Measurements from ENCODE around the gene ZNF827. TPM values are rescaled to one million over a fixed set of nuclear protein-coding genes. Genes with fewer than 3 reads are reported as not detected.

ZNF827 gene
- total and polyA plus RNA-seq, 2 donors, result 10.2 to 12.1 TPM

DNA sequence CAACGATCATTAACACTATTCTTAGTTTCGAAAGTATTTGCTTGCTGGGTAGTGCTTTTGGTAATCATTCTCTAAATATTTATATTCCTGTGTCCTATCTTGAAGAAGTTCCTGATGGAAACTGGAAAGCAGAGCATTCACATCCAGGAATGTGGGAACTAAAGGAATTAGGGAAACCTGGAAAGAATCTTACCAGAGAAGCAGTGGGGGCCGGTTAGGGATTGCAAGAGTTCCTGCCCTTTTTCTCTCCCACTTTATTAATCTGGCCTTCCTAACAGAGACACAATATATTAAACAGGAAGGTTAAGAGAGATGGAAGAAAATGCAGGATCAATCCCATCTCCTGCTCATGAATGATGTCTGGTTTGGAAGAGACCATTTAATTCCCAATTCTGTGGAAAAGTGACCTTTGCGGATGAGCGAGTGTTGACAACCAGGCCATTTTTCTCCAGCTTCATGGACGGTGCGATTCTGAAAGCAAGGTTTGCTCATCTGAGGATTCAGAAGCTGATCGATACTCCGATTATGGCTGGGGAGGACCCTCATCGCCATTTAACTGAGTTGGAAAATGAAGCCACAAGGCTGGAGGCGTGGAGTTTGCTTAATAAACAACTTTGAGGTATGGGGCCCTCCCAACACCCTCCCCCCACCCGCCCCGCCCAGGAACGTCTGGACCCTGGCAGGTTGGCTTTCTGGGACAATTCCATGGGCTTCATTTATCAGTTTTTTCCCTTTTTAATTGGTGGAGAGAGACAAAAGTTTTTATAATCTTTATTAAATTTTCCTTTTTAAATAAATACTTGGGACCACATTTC lies 206.4 kb downstream of the ZNF827 start:
- 82% methylated on average over 14 of the region's 14 CpGs for WGBS
- H3K4me1 ChIP-seq (ENCODE audit: control insufficient read depth in 2 of 2, insufficient read depth in 2 of 2, low read length in 2 of 2), result peaks cover 3 to 11% of the 10 kb centered on the region in 2 donors

DNA sequence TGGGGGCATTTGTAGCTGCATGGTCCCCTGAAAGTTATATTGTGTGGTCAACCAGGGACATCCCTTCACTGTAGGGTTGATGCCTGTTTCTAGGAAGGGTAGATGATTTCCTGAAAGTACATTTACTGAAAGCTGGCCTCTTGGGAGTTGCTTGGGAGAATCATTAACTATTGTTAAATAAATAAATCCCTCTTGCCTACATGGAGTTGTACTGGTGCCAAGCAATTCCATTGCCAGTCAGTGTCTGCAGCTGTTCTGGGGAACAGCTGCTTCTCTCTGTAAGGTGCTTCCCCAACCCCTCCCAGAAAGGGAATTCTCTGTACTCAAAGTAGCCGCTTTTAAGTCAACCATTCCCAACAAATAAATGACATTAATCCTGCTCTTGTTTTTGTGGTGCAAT lies 207.6 kb downstream of the ZNF827 start:
- Histone ChIP-seq H3K27ac (ENCODE audit: low read depth in 1 of 2, low read length in 1 of 2) (no peak overlapping the region), H3K4me3 (ENCODE audit: low read length in 2 of 2) (no peak overlapping the region), H3K9me3 (ENCODE audit: control insufficient read depth in 2 of 2, insufficient read depth in 1 of 2, low read length in 1 of 2) (no peaks in the 10 kb centered on the region), H3K27me3 (ENCODE audit: control insufficient read depth in 2 of 2, insufficient read depth in 1 of 2, low read length in 1 of 2) (peaks cover 0 to 2% of the 10 kb centered on the region in 2 donors), H3K4me1 (ENCODE audit: control insufficient read depth in 2 of 2, insufficient read depth in 2 of 2, low read length in 2 of 2) (peaks cover 3 to 11% of the 10 kb centered on the region in 2 donors), H3K36me3 (ENCODE audit: control insufficient read depth in 2 of 2, insufficient read depth in 2 of 2, low read length in 1 of 2) (no peaks in the 10 kb centered on the region)
- 91% methylated on average over 1 of the region's 1 CpG for WGBS
- no peak for DNase-seq (ENCODE audit: low read depth in 6 of 9, low spot score in 9 of 9)

More for the DNA sequence above, 206.4 kb downstream of the ZNF827 start:
- DNase-seq (ENCODE audit: low read depth in 6 of 9, low spot score in 9 of 9), result no peak
- H3K9me3 ChIP-seq (ENCODE audit: control insufficient read depth in 2 of 2, insufficient read depth in 1 of 2, low read length in 1 of 2), result no peaks in the 10 kb centered on the region
- no peaks in the 10 kb centered on the region for H3K36me3 ChIP-seq (ENCODE audit: control insufficient read depth in 2 of 2, insufficient read depth in 2 of 2, low read length in 1 of 2)
- peaks cover 0 to 2% of the 10 kb centered on the region in 2 donors for H3K27me3 ChIP-seq (ENCODE audit: control insufficient read depth in 2 of 2, insufficient read depth in 1 of 2, low read length in 1 of 2)
- peak overlapping the region; percentile 80 to 82 for H3K27ac ChIP-seq (ENCODE audit: low read depth in 1 of 2, low read length in 1 of 2)
- peak overlapping the region; percentile 62 to 81 for H3K4me3 ChIP-seq (ENCODE audit: low read length in 2 of 2)

DNA sequence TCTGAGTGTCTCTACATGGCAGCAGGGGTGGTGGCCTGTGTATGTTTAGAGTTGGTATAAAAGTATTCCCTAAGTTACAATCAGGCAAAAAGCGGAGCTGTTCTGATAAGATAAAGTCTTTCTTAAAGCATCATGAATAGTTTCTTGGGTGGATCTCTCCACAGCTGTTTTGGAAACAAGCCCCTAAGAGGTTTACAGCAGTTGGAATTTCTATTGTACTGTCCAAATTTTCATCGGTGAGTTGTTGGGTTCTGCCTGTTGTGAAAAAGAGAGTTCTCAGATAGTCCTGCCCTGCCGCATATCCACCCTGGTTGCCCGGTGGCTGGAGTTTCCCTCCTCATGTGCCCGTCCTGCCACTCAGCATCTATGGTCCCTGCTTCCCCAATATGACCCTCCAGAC lies 208.6 kb downstream of the ZNF827 start:
- H3K27ac ChIP-seq (ENCODE audit: low read depth in 1 of 2, low read length in 1 of 2), result no peak overlapping the region
- no peaks in the 10 kb centered on the region for H3K36me3 ChIP-seq (ENCODE audit: control insufficient read depth in 2 of 2, insufficient read depth in 2 of 2, low read length in 1 of 2)
- H3K4me3 ChIP-seq (ENCODE audit: low read length in 2 of 2), result no peak overlapping the region
- peaks cover 0 to 2% of the 10 kb centered on the region in 2 donors for H3K27me3 ChIP-seq (ENCODE audit: control insufficient read depth in 2 of 2, insufficient read depth in 1 of 2, low read length in 1 of 2)
- no peak for DNase-seq (ENCODE audit: low read depth in 6 of 9, low spot score in 9 of 9)
- H3K4me1 ChIP-seq (ENCODE audit: control insufficient read depth in 2 of 2, insufficient read depth in 2 of 2, low read length in 2 of 2), result peaks cover 3 to 9% of the 10 kb centered on the region in 2 donors
- no peaks in the 10 kb centered on the region for H3K9me3 ChIP-seq (ENCODE audit: control insufficient read depth in 2 of 2, insufficient read depth in 1 of 2, low read length in 1 of 2)
- 86% methylated on average over 5 of the region's 5 CpGs for WGBS

DNA sequence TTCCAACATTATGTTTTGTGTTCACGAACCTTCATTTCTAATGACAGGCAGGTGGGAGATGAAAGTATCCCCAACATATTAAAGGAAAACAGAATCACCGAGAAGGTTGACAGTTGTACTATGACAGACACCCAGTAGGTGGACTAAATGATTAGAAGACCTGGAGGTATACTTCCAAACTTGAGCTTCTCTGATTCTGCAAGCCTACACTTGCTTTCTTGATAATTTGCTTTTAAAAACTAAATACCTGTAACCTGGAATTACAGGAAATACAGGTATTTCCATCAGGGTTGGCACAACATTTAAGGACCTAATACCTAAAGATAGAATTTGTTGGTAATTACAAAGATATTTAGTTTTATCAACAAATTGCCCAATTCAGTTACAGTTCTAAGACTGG lies 215.3 kb downstream of the ZNF827 start:
- H3K4me3 ChIP-seq (ENCODE audit: low read length in 2 of 2), result no peak overlapping the region
- no peak overlapping the region for H3K27ac ChIP-seq (ENCODE audit: low read depth in 1 of 2, low read length in 1 of 2)
- no peaks in the 10 kb centered on the region for H3K27me3 ChIP-seq (ENCODE audit: control insufficient read depth in 2 of 2, insufficient read depth in 1 of 2, low read length in 1 of 2)
- 91% methylated on average over 2 of the region's 2 CpGs for WGBS
- peaks cover 4 to 12% of the 10 kb centered on the region in 2 donors for H3K4me1 ChIP-seq (ENCODE audit: control insufficient read depth in 2 of 2, insufficient read depth in 2 of 2, low read length in 2 of 2)
- DNase-seq (ENCODE audit: low read depth in 6 of 9, low spot score in 9 of 9), result no peak
- H3K9me3 ChIP-seq (ENCODE audit: control insufficient read depth in 2 of 2, insufficient read depth in 1 of 2, low read length in 1 of 2), result no peaks in the 10 kb centered on the region
- no peaks in the 10 kb centered on the region for H3K36me3 ChIP-seq (ENCODE audit: control insufficient read depth in 2 of 2, insufficient read depth in 2 of 2, low read length in 1 of 2)

DNA sequence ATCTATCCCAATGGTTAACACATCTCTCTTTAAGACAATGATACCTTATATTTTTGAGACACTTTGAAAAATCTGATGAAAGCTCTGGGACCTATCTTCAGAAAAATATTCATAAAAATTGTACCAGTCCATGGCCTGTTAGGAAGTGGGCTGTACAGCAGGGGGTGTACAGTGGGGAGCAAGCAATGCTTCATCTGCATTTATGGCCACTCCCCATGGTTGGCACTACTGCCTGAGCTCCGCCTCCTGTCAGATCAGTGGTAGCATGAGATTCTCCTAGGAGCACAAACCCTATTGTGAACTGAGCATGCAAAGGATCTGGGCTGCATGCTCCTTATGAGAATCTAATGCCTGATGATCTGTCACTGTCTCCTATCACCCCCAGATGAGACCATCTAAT lies 216.1 kb downstream of the ZNF827 start:
- DNase-seq (ENCODE audit: low read depth in 6 of 9, low spot score in 9 of 9), result no peak
- 98% methylated on average over 1 of the region's 1 CpG for WGBS
- peaks cover 4 to 12% of the 10 kb centered on the region in 2 donors for H3K4me1 ChIP-seq (ENCODE audit: control insufficient read depth in 2 of 2, insufficient read depth in 2 of 2, low read length in 2 of 2)

DNA sequence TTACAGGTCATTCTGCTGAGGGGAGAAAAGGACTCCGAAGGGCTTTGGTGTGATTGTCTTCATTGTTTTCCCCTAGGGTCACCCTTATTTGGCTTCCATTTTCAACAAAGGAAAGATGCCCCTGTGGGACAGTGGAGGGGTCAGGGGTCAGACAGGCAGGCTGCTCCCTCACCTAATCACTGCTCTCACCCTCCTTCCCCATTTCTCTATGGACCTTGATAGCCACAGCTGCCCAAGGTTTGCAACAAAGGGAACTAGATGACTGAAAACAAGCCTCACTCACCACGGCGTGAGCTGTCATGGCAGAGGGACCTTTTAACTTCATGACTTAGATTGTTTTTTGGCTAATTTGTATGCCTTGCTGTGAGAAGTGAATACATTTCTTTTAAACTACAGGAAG lies 218.0 kb downstream of the ZNF827 start:
- H3K27me3 ChIP-seq (ENCODE audit: control insufficient read depth in 2 of 2, insufficient read depth in 1 of 2, low read length in 1 of 2), result no peaks in the 10 kb centered on the region
- H3K27ac ChIP-seq (ENCODE audit: low read depth in 1 of 2, low read length in 1 of 2), result no peak overlapping the region
- H3K9me3 ChIP-seq (ENCODE audit: control insufficient read depth in 2 of 2, insufficient read depth in 1 of 2, low read length in 1 of 2), result no peaks in the 10 kb centered on the region
- WGBS, result 96% methylated on average over 3 of the region's 3 CpGs
- H3K4me1 ChIP-seq (ENCODE audit: control insufficient read depth in 2 of 2, insufficient read depth in 2 of 2, low read length in 2 of 2), result peaks cover 4 to 12% of the 10 kb centered on the region in 2 donors
- DNase-seq (ENCODE audit: low read depth in 6 of 9, low spot score in 9 of 9), result no peak
- no peaks in the 10 kb centered on the region for H3K36me3 ChIP-seq (ENCODE audit: control insufficient read depth in 2 of 2, insufficient read depth in 2 of 2, low read length in 1 of 2)
- H3K4me3 ChIP-seq (ENCODE audit: low read length in 2 of 2), result no peak overlapping the region

More for the DNA sequence above, 216.1 kb downstream of the ZNF827 start:
- no peak overlapping the region for H3K4me3 ChIP-seq (ENCODE audit: low read length in 2 of 2)
- no peaks in the 10 kb centered on the region for H3K9me3 ChIP-seq (ENCODE audit: control insufficient read depth in 2 of 2, insufficient read depth in 1 of 2, low read length in 1 of 2)
- no peaks in the 10 kb centered on the region for H3K36me3 ChIP-seq (ENCODE audit: control insufficient read depth in 2 of 2, insufficient read depth in 2 of 2, low read length in 1 of 2)
- no peaks in the 10 kb centered on the region for H3K27me3 ChIP-seq (ENCODE audit: control insufficient read depth in 2 of 2, insufficient read depth in 1 of 2, low read length in 1 of 2)
- no peak overlapping the region for H3K27ac ChIP-seq (ENCODE audit: low read depth in 1 of 2, low read length in 1 of 2)

DNA sequence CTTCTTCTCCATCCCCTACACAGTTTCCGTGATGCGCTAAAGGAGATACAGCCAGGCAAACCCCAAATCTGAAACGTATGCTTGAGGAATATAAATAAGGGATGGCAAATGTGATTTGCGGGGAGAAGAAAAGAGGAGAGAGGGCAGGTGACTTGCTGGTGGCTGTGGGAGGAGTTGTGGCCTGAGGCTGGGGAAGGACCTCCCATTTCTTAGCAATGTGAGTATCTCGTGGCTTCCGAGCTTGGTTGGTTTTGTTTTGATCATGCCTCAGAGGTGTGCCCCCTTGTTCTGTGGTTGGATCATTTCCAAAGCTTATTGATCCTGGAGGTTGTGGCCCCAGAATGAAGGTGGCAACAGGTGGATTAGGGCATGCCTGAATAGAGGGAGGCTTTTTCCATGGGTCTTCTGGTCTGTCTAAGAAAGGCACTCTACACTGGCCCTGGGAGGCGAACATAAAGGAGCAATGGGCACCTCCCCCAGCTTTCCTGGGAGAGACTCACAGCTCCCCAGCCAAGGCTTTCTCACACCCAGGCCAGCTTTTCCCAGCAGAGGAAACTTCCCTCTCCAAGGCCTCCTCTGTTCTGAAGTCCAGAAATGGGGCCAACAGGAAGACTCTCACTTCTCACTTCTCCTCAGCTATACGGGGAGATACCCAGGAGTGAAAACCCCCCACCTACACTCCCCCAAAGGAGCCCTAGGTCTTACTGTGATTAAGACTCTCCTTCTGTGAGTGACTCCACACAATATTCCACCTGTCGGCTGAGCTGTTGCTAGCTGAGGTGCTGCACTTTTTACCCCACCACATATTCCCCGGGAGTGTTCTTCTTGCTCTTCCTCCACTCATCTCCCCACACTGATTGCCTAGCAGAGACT lies 218.6 kb downstream of the ZNF827 start:
- H3K27me3 ChIP-seq (ENCODE audit: control insufficient read depth in 2 of 2, insufficient read depth in 1 of 2, low read length in 1 of 2), result no peaks in the 10 kb centered on the region
- H3K27ac ChIP-seq (ENCODE audit: low read depth in 1 of 2, low read length in 1 of 2), result no peak overlapping the region
- 62% methylated on average over 10 of the region's 10 CpGs for WGBS
- DNase-seq (ENCODE audit: low read depth in 6 of 9, low spot score in 9 of 9), result peak in 2 of 9 donors; percentile 21 to 41
- no peaks in the 10 kb centered on the region for H3K36me3 ChIP-seq (ENCODE audit: control insufficient read depth in 2 of 2, insufficient read depth in 2 of 2, low read length in 1 of 2)
- H3K4me1 ChIP-seq (ENCODE audit: control insufficient read depth in 2 of 2, insufficient read depth in 2 of 2, low read length in 2 of 2), result peaks cover 4 to 12% of the 10 kb centered on the region in 2 donors
- no peaks in the 10 kb centered on the region for H3K9me3 ChIP-seq (ENCODE audit: control insufficient read depth in 2 of 2, insufficient read depth in 1 of 2, low read length in 1 of 2)
- no peak overlapping the region for H3K4me3 ChIP-seq (ENCODE audit: low read length in 2 of 2)

DNA sequence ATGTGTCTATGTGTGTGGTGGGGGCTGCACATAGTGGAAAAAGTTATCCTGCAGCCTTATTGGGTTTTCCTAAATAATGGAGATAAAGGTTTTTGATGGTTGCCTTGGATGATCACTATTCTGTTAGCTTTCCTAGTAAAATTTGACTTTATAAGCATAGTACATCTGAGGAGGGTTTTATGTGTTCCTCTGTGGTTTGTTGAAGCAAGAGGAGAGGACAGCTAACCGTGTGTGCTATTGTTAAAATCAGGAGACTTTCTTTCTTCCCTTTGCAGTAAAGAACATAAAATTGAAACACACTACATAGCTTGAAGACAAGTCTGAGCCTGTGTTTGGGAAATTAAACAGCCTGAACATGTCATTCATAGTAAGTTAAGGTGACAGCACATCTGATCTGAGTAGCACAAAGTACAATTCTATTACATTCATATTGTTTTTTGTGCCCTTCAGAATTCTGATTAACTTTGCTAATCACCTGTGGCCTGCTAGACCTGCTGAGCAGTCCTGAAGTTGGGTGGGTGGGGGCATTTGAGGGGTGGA lies 221.9 kb downstream of the ZNF827 start:
- Histone ChIP-seq H3K4me1 (ENCODE audit: control insufficient read depth in 2 of 2, insufficient read depth in 2 of 2, low read length in 2 of 2) (peaks cover 4 to 12% of the 10 kb centered on the region in 2 donors), H3K27me3 (ENCODE audit: control insufficient read depth in 2 of 2, insufficient read depth in 1 of 2, low read length in 1 of 2) (no peaks in the 10 kb centered on the region)
- WGBS, result 63% methylated on average over 1 of the region's 1 CpG

DNA sequence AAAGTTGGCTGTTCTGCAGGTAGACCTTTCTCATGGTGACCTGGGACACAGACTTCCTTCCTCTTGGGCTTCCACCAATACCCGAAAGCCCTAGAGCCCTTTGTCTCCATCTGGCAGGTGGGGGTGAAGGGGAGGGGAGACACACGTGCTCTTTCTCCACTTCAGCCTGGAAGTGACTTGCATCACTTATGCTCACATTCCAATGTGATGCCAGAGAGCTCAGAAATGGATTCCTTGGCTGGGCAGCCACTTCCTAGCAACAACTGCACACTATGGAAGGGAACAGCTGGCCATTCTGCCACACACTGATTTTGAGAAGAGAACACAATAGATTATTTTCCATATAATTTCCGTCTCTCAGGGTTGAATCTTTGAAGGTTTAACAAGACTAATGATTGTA lies 222.4 kb downstream of the ZNF827 start:
- WGBS, result 85% methylated on average over 3 of the region's 3 CpGs
- no peaks in the 10 kb centered on the region for H3K9me3 ChIP-seq (ENCODE audit: control insufficient read depth in 2 of 2, insufficient read depth in 1 of 2, low read length in 1 of 2)
- H3K27me3 ChIP-seq (ENCODE audit: control insufficient read depth in 2 of 2, insufficient read depth in 1 of 2, low read length in 1 of 2), result no peaks in the 10 kb centered on the region
- H3K4me1 ChIP-seq (ENCODE audit: control insufficient read depth in 2 of 2, insufficient read depth in 2 of 2, low read length in 2 of 2), result peaks cover 4 to 12% of the 10 kb centered on the region in 2 donors
- H3K4me3 ChIP-seq (ENCODE audit: low read length in 2 of 2), result no peak overlapping the region
- H3K36me3 ChIP-seq (ENCODE audit: control insufficient read depth in 2 of 2, insufficient read depth in 2 of 2, low read length in 1 of 2), result no peaks in the 10 kb centered on the region
- DNase-seq (ENCODE audit: low read depth in 6 of 9, low spot score in 9 of 9), result no peak
- H3K27ac ChIP-seq (ENCODE audit: low read depth in 1 of 2, low read length in 1 of 2), result no peak overlapping the region

More for the DNA sequence above, 221.9 kb downstream of the ZNF827 start:
- Histone ChIP-seq H3K36me3 (ENCODE audit: control insufficient read depth in 2 of 2, insufficient read depth in 2 of 2, low read length in 1 of 2) (no peaks in the 10 kb centered on the region), H3K27ac (ENCODE audit: low read depth in 1 of 2, low read length in 1 of 2) (no peak overlapping the region), H3K9me3 (ENCODE audit: control insufficient read depth in 2 of 2, insufficient read depth in 1 of 2, low read length in 1 of 2) (no peaks in the 10 kb centered on the region), H3K4me3 (ENCODE audit: low read length in 2 of 2) (no peak overlapping the region)
- DNase-seq (ENCODE audit: low read depth in 6 of 9, low spot score in 9 of 9), result no peak
